ENCODE results near the gene C12orf76. TPM values are rescaled to one million over a fixed set of nuclear protein-coding genes. Genes with fewer than 3 reads are reported as not detected.
"Not testable (repeated sequence)": the region's sequence is repeated elsewhere in the genome, so short reads cannot be mapped to it uniquely, and the experiment has no call there.

C12orf76 gene
- polyA plus RNA-seq, 1 donor from 2014 or later, result 227 TPM

DNA sequence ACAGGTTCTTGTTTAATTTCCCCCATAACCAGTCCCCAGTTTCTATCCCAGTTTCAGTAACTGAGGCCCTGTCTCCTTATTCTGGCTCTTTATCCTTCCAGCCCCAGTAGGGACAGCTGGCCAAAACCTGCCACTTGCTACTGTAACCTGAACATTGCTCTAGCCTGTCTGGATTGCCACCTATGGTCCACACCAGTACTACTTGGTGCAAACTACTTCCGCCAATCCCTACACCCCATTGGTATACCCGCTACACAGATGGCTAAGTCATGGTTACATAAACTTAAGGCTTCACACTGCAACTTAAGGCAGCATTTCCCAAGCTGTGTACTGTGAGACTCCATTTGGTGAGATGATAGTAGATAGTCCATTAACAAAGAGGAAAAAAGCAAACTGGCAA lies 20.3 kb upstream of the C12orf76 start:
- Histone ChIP-seq H3K9me3 (ENCODE audit: low read length) (no peaks in the 10 kb centered on the region), H3K4me2 (ENCODE audit: low read length) (no peak overlapping the region), H4K20me1 (ENCODE audit: insufficient read depth) (no peaks in the 10 kb centered on the region), H3K36me3 (ENCODE audit: insufficient read depth, low read length) (no peaks in the 10 kb centered on the region), H3K27me3 (ENCODE audit: insufficient read depth, low read depth, low read length) (no peaks in the 10 kb centered on the region), H3F3A (ENCODE audit: insufficient read depth, low read length, poor library complexity, severe bottlenecking) (no peaks in the 10 kb centered on the region), H3K9ac (ENCODE audit: low read length) (no peak overlapping the region), H3K27ac (ENCODE audit: low read length) (no peak overlapping the region), H3K79me2 (replicated peaks; ENCODE audit: insufficient read depth, low read length) (no peaks in the 10 kb centered on the region), H2AFZ (ENCODE audit: low read depth, low read length) (no peak overlapping the region), H3K4me3 (ENCODE audit: low read length) (no peak overlapping the region), H3K9me2 (ENCODE audit: insufficient read depth, low read length) (no peaks in the 10 kb centered on the region)
- TF ChIP-seq TAF1 (IDR thresholded peaks at IDR 0.05; ENCODE audit: low read depth), result no peak
- no peak for TF ChIP-seq POLR2AphosphoS5 (IDR thresholded peaks at IDR 0.05)
- TF ChIP-seq EP300 (conservative IDR thresholded peaks at IDR 0.05; ENCODE audit: poor library complexity, severe bottlenecking), result no peak
- no peak for TF ChIP-seq REST (IDR thresholded peaks at IDR 0.05; ENCODE audit: borderline replicate concordance)
- TF ChIP-seq SMC3 (conservative IDR thresholded peaks at IDR 0.05; ENCODE audit: poor library complexity), result no peak
- TF ChIP-seq CTCF (IDR thresholded peaks at IDR 0.05; ENCODE audit: poor library complexity, severe bottlenecking), result no peak
- no peak for TF ChIP-seq EZH2 (IDR thresholded peaks at IDR 0.05; ENCODE audit: borderline replicate concordance, insufficient read depth, low read length, poor library complexity, severe bottlenecking)
- TF ChIP-seq MXI1 (conservative IDR thresholded peaks at IDR 0.05; ENCODE audit: poor library complexity, severe bottlenecking), result no peak
- TF ChIP-seq RAD21 (conservative IDR thresholded peaks at IDR 0.05), result no peak

GRCh38 chr12:110068115-110068514 lies 19.8 kb upstream of the C12orf76 start:
- H3K27me3 ChIP-seq (ENCODE audit: insufficient read depth, low read depth, low read length); H3K4me3 ChIP-seq (ENCODE audit: low read length); H3K27ac ChIP-seq (ENCODE audit: low read length); H3K36me3 ChIP-seq (ENCODE audit: insufficient read depth, low read length); H3K9me2 ChIP-seq (ENCODE audit: insufficient read depth, low read length); H4K20me1 ChIP-seq (ENCODE audit: insufficient read depth); H3K9ac ChIP-seq (ENCODE audit: low read length); H3K9me3 ChIP-seq (ENCODE audit: low read length); H3K79me2 ChIP-seq (replicated peaks; ENCODE audit: insufficient read depth, low read length); H3F3A ChIP-seq (ENCODE audit: insufficient read depth, low read length, poor library complexity, severe bottlenecking); H2AFZ ChIP-seq (ENCODE audit: low read depth, low read length); H3K4me2 ChIP-seq (ENCODE audit: low read length): not testable (repeated sequence)

DNA sequence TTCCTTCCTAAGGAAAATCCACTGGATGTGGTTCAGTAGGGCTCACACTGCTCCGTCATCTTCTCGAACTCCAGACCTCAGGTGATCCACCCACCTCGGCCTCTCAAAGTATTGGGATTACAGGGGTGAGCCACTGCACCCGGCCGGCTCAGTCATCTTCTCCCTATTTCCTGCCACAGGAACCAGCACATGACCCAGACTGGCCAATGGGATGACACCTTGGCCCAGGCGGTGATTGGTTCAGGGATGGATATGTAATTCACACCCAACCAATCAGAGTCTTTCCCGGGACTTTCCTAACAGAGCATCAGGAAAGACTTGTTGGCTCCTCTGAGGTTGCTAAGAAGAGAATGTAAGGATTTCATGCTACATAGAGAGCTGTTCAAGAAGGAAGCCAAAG lies 19.2 kb upstream of the C12orf76 start:
- Histone ChIP-seq H3K4me3 (ENCODE audit: low read length) (no peak overlapping the region), H3K9me3 (ENCODE audit: low read length) (no peaks in the 10 kb centered on the region), H3K36me3 (ENCODE audit: insufficient read depth, low read length) (no peaks in the 10 kb centered on the region), H3K4me2 (ENCODE audit: low read length) (no peak overlapping the region), H4K20me1 (ENCODE audit: insufficient read depth) (no peaks in the 10 kb centered on the region), H3K9ac (ENCODE audit: low read length) (no peak overlapping the region), H3K27me3 (ENCODE audit: insufficient read depth, low read depth, low read length) (no peaks in the 10 kb centered on the region), H3K79me2 (replicated peaks; ENCODE audit: insufficient read depth, low read length) (no peaks in the 10 kb centered on the region), H3K27ac (ENCODE audit: low read length) (no peak overlapping the region), H3F3A (ENCODE audit: insufficient read depth, low read length, poor library complexity, severe bottlenecking) (no peaks in the 10 kb centered on the region), H2AFZ (ENCODE audit: low read depth, low read length) (no peak overlapping the region), H3K9me2 (ENCODE audit: insufficient read depth, low read length) (no peaks in the 10 kb centered on the region)
- TF ChIP-seq TAF1 (IDR thresholded peaks at IDR 0.05; ENCODE audit: low read depth) (no peak), CTCF (IDR thresholded peaks at IDR 0.05; ENCODE audit: poor library complexity, severe bottlenecking) (no peak)

All from neural cell (in vitro differentiated cells).